GM19438 (cell line): ENCODE data around the gene TNFAIP8.
A peak's percentile ranks its signal among the peaks of the same experiment; 100 is the strongest.
"Not testable (repeated sequence)": the region's sequence is repeated elsewhere in the genome, so short reads cannot be mapped to it uniquely, and the experiment has no call there.

Source experiments
- ATAC-seq: cut with Tn5 transposase; IDR thresholded peaks from one replicate; pipeline ENCODE4 v1.9.1; 2021; ENCODE audit warnings: low read depth; ENCODE audit not compliant: unreplicated experiment

Gene TNFAIP8

DNA sequence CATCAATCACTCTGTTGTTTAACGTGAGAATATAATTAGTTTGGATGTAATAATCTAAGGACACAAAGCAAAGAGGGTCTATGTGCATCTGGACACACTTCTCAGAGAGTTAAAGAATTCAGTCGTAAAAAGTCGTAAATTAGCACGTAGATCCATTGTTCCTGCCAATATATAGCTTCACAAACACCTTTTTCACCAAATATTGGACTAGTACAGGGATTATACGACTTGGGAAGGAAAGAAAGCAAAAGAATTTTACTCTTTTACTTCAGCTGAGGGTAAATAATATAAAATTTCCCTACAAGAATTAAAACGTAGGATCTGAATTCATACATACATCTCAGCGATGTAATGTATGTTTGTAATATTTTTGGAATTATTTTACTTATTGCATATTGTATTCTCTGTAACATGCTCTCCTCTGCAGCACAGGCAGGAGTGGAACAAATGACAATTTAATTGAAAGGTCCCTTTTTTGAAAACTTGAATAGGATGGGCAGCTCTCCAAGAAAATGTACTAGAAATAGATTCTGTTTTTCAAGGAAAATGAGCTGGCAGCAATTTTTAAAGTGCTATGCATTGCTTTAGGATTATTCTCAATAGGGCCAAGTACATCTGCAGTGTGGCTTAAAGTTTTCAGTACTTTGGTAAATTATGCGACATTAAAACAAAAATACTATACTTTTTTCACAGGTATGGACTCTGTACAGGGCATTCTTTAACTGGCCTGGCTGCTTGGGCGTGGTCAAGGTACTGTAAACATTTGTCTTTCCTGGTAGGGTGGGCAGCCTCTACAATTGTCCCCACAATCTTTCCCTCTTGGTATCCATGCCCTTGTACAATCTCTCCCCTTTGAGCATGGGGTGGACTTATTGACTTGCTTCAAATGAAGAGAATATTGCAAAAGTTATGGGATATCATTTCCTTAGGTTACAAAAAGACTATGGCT lies 56.7 kb downstream of the TNFAIP8 start:
- ATAC-seq: no peak

DNA sequence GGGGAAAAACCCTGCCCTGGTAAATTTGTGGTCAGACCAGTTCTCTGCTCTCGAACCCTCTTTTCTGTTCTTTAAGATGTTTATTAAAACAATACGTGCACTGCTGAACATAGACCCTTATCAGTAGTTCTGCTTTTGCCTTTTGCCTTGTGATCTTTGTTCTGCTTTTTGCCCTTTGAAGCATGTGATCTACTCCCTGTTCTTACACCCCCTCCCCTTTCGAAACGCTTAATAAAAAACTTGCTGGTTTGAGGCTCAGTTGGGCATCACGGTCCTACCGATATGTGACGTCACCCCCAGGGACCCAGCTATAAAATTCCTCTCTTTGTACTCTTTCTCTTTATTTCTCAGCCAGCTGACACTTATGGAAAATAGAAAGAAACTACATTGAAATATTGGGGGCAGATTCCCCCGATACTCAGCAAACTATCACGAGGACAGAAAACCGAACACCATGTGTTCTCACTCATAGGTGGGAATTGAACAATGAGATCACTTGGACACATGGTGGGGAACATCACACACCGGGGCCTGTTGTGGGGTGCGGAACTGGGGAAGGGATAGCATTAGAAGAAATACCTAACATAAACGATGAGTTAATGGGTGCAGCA lies 58.4 kb downstream of the TNFAIP8 start:
- not testable (repeated sequence) for ATAC-seq

DNA sequence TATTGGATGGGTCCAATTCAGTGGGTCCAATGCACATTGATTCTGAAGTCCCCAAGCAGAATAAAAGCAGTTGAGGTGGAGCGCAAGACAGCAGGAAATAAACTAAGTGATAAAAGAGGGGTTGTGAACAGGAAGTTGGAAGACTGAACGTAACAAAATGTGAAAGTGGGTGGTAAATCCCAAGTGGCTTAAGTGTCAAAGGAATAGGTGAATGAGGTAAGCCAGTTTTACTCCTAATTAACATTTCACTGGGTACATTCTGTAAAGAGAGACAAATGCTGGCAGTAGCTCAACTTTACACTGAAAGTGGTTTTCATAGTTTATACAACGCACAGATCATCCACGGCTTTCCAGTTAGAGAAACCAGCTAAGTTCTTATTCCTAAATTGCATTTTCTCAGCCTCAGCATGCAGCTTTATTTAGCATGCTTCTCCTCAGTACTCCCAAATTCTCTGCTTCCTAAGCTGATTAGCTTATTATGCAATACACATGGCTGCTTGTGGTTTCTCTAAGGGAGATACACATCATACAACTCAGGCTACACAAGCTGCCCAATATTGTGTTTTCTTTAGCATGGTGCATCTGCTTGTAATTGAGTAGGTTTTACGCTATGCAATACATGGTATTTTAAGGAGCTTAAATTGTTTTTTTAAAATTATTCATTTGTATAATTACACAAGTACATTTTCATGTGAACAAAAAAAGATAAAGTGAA lies 62.2 kb downstream of the TNFAIP8 start:
- no peak for ATAC-seq

DNA sequence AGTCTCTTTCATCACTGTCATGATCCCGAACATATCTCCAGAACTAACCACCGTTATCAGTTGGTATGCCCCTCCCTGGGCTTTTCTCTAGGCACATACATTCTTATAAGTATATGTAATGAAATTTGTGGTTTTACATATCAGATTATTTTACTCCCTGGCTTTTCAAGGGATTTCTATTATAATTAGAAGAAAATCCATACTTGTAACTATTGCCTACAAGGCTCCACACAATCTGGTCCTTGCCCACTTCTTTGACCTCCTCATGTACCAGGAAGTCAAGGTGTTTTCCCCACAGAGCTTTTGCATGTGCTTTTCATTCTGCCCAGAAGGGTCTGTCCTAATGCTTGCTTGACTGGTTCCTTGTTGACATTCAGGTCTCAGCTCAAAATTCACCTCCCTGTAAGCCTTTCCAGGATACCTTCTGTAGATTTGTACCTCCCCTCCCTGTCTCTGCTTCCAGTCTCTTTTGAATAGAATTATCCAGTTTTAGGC lies 62.8 kb downstream of the TNFAIP8 start:
- ATAC-seq: no peak

DNA sequence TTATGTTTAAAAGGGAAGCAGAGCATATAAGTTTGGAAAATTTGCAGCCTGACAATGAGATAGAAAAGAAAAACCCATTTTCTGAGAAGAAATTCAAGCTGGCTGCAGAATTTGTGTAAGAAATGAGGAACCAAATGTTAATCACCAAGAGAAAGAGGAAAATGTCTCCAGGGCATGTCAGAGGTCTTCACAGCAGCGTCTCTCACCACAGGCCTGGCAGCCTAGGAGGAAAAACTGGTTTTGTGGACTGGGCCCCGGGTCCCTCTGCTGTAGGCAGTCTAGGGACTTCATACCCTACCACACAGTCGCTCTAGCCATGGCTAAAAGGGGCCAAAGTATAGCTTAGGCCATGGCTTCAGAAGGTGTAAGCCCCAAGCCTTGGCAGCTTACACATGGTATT lies 64.3 kb downstream of the TNFAIP8 start:
- no peak for ATAC-seq

DNA sequence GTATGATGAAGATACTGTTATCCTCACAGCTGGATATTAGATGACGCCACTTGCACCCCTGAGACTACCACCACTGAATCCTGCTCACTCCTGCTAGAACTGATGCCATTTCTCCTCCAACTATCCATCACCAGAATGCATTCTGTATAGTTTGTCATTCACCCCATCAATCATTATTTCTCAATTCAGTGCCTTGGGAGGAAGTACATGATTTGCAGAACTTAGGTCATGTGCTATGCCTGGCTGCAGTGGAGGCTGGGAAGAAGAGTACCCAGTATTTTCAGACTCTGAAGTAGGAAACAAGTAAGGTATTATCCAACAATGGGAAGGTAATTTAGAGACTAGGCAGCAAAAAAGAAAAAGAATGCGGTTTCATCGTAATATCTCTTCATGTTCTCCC lies 70.2 kb downstream of the TNFAIP8 start:
- no peak for ATAC-seq

DNA sequence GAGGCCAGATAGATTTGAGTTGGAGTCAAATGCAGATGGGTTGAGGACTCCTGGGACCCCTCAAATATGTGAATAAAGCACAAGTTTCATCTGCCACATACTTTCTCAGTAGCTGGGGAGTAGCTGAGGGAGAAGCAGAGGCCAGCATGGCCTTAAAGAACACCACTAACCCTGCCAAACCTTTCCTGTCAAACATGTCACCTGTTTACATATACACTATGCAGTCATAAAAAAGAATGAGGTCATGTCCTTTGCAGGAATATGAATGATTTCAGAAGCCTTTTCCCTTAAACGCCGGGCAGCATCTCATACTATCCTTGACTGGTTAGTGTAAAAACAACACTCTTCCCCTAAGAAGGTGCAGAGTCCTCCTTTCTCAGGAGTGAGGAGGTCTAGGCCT lies 71.2 kb downstream of the TNFAIP8 start:
- ATAC-seq: no peak

DNA sequence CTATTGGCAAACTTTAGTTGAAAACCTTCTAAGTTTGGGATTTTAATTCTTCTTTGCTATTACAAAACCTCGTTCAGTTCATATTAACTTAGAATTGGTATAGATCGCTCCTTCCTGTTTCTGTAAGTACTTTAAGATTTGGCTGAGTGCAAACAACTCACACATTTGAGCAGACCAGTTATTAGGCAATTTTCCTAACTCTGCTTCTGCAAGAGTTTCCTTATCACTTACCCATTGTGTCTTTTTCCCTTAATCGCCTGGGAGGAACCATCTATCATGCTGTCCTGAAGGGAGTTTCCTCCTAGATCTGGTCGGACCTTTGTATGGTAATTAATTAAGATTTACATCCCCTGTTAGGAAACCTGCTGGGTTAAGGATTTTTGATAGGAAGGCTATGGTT lies 71.8 kb downstream of the TNFAIP8 start:
- not testable (repeated sequence) for ATAC-seq

DNA sequence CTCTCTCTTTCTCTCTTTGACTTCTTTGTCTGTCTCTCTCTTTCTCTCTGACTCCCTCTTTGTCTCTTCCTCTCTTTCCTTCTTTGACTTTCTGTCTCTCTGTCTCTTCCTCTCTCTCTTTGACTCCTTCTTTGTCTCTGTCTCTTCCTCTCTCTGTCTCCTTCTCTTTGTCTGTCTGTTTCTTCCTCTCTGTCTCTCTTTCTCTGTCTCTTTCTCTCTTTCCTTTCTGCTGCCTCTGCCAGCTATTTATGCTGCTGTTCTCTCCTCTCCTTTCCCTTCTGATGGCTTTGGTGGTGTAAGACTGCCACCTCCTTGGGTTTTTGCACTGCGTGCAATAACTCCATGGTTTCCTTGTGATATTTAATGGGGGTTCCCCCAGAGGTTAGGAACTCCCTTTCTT lies 72.3 kb downstream of the TNFAIP8 start:
- ATAC-seq: not testable (repeated sequence)

DNA sequence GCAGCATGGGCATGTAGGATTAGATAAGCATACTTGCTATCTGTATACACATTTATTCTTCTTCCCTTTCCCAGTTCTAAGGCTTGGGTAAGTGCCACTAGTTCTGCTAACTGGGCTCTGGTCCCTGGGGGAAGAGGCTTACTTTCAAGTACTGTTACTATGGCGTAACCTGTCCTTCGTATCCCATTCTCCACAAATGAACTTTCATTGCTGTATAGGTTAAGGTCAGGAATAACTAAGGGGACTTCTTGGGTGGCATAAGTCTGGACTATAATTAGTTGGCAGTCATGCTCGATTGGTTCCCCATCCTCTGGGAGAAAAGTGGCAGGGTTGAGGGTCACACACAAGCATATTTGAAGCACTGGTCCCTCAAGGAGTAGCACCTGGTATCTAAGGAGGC lies 72.8 kb downstream of the TNFAIP8 start:
- ATAC-seq: not testable (repeated sequence)

DNA sequence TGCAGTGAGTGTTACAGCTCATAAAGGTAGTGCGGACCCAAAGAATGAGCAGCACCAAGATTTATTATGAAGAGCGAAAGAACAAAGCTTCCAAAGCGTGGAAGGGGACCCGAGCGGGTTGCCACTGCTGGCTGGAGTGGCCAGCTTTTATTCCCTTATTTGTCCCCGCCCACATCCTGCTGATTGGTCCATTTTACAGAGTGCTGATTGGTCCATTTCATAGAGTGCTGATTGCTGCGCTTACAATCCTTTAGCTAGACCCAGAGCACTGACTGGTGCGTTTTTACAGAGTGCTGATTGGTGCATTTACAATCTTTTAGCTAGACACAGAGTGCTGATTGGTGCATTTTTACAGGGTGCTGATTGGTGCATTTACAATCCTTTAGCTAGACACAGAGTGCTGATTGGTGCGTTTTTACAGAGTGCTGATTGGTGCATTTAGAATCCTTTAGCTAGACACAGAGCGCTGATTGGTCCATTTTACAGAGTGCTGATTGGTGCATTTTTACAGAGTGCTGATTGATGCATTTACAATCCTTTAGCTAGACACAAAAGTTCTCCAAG lies 76.9 kb downstream of the TNFAIP8 start:
- ATAC-seq: not testable (repeated sequence)

DNA sequence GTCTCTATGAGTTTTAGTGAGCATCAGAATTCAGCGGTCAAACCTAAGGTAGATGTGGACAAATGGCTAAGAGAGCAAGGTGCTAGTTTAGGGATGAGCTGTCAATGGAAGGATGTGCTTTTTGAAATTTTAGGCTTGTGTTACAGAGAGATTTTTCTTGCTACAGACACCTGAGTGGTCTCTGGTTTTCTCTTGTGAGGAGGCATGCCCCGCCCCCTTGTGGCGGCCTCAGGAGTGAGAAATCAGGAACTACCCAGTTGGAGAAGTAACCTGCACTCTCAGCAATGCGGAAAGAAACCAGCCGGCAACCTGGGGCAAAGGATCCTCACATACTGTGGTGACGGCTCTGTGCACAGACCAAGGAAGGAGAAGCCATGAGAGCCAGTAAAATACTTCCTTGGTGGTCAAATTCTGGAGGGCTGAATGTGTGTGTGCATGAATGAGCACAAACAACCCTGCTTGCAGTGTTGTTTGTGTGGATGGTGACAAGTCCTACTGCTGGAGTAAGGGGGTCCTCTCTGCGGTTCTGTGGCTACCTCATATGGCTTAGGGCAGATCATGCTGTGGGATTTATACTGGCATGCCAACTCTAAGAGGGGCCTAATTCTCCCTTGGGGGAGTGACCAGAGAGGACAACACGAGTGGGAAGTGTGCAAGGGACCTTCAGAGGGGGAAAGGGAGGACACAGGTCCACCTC lies 79.8 kb downstream of the TNFAIP8 start:
- peak; percentile 84 for ATAC-seq

DNA sequence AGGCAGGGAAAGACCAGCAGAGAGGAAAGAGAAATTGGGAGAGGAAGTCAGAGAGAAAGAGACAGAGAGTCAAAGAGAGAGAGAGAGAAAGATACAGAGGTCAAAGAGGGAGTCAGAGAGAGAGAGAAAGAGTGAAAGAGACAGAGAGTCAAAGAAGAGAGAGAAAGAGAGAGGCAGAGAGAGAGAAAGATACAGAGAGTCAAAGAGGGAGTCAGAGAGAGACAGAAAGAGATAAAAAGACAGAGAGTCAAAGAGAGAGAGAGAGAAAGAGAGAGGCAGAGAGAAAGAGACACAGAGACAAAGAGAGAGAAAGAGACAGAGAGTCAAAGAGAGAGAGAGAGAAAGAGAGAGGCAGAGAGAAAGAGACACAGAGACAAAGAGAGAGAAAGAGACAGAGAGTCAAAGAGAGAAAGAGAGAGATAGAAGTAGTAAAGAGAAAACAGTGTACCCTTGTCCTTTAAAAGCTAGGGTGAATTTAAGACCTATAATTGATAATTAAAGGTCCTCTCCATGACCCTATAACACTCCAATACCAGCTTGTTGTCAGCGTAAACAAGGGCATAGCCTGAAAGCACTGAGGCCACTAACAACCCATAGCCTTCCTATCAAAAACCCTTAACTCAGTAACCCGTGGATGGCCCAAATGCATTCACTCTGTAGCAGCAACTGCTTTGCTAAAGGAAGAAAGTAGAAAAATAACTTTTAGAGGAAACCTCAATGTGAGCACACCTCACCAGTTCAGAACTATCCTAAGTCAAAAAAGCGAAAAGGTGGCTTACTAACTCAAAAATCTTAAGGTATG lies 82.2 kb downstream of the TNFAIP8 start:
- not testable (repeated sequence) for ATAC-seq

DNA sequence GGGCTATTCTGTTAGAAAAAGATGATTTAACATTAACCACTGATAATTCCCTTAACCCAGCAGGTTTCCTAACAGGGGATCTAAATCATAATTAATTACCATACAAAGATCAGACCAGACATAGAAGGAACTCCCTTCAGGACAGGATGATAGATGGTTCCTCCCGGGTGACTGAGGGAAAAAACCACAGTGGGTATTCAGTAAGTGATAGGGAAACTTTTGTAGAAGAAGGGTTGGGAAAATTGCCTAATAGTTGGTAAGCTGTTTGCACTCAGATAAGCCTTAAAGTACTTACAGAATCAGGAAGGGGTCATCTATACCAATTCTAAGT lies 82.7 kb downstream of the TNFAIP8 start:
- not testable (repeated sequence) for ATAC-seq

DNA sequence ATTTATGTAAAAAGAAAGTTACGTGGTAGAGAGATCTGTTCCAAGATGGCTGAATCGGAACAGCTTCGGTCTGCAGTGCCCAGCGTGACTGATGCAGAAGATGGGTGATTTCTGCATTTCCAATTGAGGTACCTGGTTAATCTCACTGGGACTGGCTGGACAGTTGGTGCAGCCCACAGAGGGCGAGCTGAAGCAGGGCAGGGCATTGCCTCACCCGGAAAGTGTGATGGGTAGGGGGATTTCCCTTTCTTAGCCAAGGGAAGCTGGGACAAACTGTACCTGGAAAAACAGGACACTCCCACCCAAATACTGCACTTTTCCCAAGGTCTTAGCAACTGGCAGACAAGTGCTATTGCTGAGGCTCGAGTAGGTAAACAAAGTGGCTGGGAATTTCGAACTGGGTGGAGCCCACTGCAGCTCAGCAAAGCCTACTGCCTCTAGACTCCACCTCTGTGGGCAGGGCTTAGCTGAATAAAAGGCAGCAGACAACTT lies 83.4 kb downstream of the TNFAIP8 start:
- ATAC-seq: no peak

DNA sequence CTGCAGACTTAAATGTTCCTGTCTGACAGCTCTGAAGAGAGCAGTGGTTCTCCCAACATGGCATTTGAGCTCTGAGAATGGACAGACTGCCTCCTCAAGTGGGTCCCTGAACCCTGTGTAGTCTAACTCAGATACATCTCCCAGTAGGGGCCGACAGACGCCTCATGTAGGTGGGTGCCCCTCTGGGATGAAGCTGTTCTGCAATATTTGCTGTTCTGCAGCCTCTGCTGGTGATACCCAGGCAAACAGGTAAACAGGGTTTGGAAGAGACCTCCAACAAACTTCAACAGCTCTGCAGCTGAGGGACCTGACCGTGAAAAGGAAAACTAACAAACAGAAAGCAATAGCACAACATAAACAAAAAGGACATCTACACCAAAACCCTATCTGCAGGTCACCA lies 83.8 kb downstream of the TNFAIP8 start:
- ATAC-seq: not testable (repeated sequence)

DNA sequence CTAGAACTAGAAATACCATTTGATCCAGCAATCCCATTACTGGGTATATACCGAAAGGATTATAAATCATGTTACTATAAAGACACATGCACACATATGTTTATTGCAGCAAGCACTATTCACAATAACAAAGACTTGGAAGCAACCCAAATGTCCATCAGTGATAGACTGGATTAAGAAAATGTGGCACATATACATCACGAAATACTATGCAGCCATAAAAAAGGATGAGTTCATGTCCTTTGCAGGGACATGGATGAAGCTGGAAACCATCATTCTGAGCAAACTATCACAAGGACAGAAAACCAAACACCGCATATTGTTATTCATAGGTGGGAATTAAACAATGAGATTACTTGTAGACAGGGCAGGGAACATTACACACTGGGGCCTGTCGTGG lies 88.8 kb downstream of the TNFAIP8 start:
- ATAC-seq: not testable (repeated sequence)

DNA sequence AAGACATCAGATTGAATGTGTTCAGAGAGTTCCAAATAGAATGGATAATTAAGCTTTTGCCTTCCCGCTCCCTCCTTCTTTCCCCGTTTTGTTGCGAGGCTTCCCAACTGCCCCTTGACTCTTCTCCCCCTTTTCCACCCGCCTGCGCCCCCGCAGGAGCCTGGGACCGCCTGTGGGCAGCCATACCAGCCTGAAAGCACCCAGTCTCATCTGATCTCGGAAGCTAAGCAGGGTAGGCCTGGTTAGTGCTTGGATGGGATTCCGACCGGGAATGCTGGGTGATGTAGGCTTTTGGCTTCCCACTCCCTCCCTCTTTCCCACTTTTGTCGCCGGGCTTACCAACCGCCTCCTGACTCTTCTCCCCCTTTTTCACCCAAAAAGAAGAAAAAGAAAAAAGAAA lies 89.7 kb downstream of the TNFAIP8 start:
- ATAC-seq: no peak
